ENCODE measurements around the gene CEP295NL. TPM values are rescaled to one million over a fixed set of nuclear protein-coding genes. Genes with fewer than 3 reads are reported as not detected.
A peak's percentile ranks its signal among the peaks of the same experiment; 100 is the strongest.
"Not testable (repeated sequence)": the region's sequence is repeated elsewhere in the genome, so short reads cannot be mapped to it uniquely, and the experiment has no call there.

The CEP295NL gene
- total and polyA plus RNA-seq, 4 donors, result 0.39 to 8.3 (median 4.9) TPM

GRCh38 chr17:78891406-78892061, 11.5 kb downstream of the CEP295NL start:
- TF ChIP-seq, protein P1, sequence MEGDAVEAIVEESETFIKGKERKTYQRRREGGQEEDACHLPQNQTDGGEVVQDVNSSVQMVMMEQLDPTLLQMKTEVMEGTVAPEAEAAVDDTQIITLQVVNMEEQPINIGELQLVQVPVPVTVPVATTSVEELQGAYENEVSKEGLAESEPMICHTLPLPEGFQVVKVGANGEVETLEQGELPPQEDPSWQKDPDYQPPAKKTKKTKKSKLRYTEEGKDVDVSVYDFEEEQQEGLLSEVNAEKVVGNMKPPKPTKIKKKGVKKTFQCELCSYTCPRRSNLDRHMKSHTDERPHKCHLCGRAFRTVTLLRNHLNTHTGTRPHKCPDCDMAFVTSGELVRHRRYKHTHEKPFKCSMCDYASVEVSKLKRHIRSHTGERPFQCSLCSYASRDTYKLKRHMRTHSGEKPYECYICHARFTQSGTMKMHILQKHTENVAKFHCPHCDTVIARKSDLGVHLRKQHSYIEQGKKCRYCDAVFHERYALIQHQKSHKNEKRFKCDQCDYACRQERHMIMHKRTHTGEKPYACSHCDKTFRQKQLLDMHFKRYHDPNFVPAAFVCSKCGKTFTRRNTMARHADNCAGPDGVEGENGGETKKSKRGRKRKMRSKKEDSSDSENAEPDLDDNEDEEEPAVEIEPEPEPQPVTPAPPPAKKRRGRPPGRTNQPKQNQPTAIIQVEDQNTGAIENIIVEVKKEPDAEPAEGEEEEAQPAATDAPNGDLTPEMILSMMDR (IDR thresholded peaks at IDR 0.05; ENCODE audit: control extremely low read depth, extremely low read depth), result no peak
- Histone ChIP-seq H3K27ac (ENCODE audit: low read depth in 1 of 2, low read length in 1 of 2) (peak overlapping the region in 1 of 2 donors; percentile 68), H3K4me1 (ENCODE audit: control insufficient read depth in 5 of 5, insufficient read depth in 5 of 5, low read length in 5 of 5) (peaks cover 0 to 9% (median 7%) of the 10 kb centered on the region in 5 donors), H3K36me3 (ENCODE audit: control insufficient read depth in 4 of 4, insufficient read depth in 4 of 4, low read length in 4 of 4) (peaks cover 0 to 11% (median 3%) of the 10 kb centered on the region in 4 donors), H3K27me3 (ENCODE audit: control insufficient read depth in 3 of 3, insufficient read depth in 3 of 3, low read length in 2 of 3) (no peaks in the 10 kb centered on the region), H3K9ac (ENCODE audit: insufficient read depth in 1 of 2, low read length in 2 of 2) (no peak overlapping the region), H3K9me3 (ENCODE audit: control insufficient read depth in 4 of 4, insufficient read depth in 3 of 4, low read length in 3 of 4) (no peaks in the 10 kb centered on the region), H3K4me3 (no peak overlapping the region)
- WGBS, 2 donors, result 59 to 70% methylated on average over 21 of the region's 21 CpGs
- ATAC-seq (ENCODE audit: insufficient read depth, low FRiP score) (peak; percentile 10), DNase-seq (no peak)

DNA sequence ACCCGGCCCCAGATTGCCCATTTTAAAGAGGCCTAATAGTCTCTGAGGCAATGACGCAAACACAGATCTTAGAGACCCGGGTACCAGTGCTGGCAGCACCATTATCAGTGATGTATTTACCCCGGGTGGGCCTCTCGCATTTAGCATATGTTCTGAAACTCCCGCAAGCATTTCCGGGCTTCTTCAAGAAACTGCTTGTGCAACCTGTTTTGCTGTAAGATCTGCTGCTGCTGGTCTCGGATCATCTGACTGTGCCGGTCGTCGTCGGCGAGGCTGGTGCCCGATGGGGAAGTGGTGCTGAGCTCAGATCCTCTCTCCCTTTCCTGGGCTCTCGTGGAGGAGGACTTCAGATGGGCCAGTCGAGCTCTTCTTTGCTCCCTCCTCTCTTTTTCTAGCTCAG, 12.5 kb downstream of the CEP295NL start:
- ATAC-seq (ENCODE audit: insufficient read depth, low FRiP score), result no peak
- Histone ChIP-seq H3K4me1 (ENCODE audit: control insufficient read depth in 5 of 5, insufficient read depth in 5 of 5, low read length in 5 of 5) (peaks cover 0 to 9% (median 2%) of the 10 kb centered on the region in 5 donors), H3K4me3 (no peak overlapping the region), H3K27me3 (ENCODE audit: control insufficient read depth in 3 of 3, insufficient read depth in 3 of 3, low read length in 2 of 3) (no peaks in the 10 kb centered on the region), H3K9me3 (ENCODE audit: control insufficient read depth in 4 of 4, insufficient read depth in 3 of 4, low read length in 3 of 4) (no peaks in the 10 kb centered on the region), H3K9ac (ENCODE audit: insufficient read depth in 1 of 2, low read length in 2 of 2) (no peak overlapping the region), H3K36me3 (ENCODE audit: control insufficient read depth in 4 of 4, insufficient read depth in 4 of 4, low read length in 4 of 4) (peaks cover 0 to 11% (median 3%) of the 10 kb centered on the region in 4 donors), H3K27ac (ENCODE audit: low read depth in 1 of 2, low read length in 1 of 2) (peak overlapping the region in 1 of 2 donors; percentile 61)
- TF ChIP-seq, protein P1 (IDR thresholded peaks at IDR 0.05; ENCODE audit: control extremely low read depth, extremely low read depth), result no peak
- DNase-seq, result peak in 2 of 3 donors; percentile 22 to 37
- 26 to 56% methylated on average over 16 of the region's 16 CpGs for WGBS, 2 donors

- 33 to 73% methylated on average over 11 of the region's 11 CpGs for WGBS, 2 donors
- Histone ChIP-seq H3K4me1 (ENCODE audit: control insufficient read depth in 5 of 5, insufficient read depth in 5 of 5, low read length in 5 of 5) (peaks cover 0 to 11% (median 0%) of the 10 kb centered on the region in 5 donors), H3K36me3 (ENCODE audit: control insufficient read depth in 4 of 4, insufficient read depth in 4 of 4, low read length in 4 of 4) (peaks cover 0 to 11% (median 3%) of the 10 kb centered on the region in 4 donors), H3K27ac (ENCODE audit: low read depth in 1 of 2, low read length in 1 of 2) (peak overlapping the region in 1 of 2 donors; percentile 61)
- H3K9ac ChIP-seq (ENCODE audit: insufficient read depth in 1 of 2, low read length in 2 of 2); ATAC-seq (ENCODE audit: insufficient read depth, low FRiP score); H3K4me3 ChIP-seq; H3K27me3 ChIP-seq (ENCODE audit: control insufficient read depth in 3 of 3, insufficient read depth in 3 of 3, low read length in 2 of 3); H3K9me3 ChIP-seq (ENCODE audit: control insufficient read depth in 4 of 4, insufficient read depth in 3 of 4, low read length in 3 of 4); DNase-seq: not testable (repeated sequence)
These were observed 12.9 kb downstream of the CEP295NL start for GRCh38 chr17:78890096-78890495.

- H3K36me3 ChIP-seq (ENCODE audit: control insufficient read depth in 4 of 4, insufficient read depth in 4 of 4, low read length in 4 of 4), result peaks cover 0 to 11% (median 3%) of the 10 kb centered on the region in 4 donors
- H3K4me1 ChIP-seq (ENCODE audit: control insufficient read depth in 5 of 5, insufficient read depth in 5 of 5, low read length in 5 of 5), result peaks cover 0 to 16% (median 3%) of the 10 kb centered on the region in 5 donors
- ATAC-seq (ENCODE audit: insufficient read depth, low FRiP score) (no peak), DNase-seq (no peak)
- H3K4me3 ChIP-seq, result no peak overlapping the region
- no peak overlapping the region for H3K27ac ChIP-seq (ENCODE audit: low read depth in 1 of 2, low read length in 1 of 2)
- 46 to 60% methylated on average over 8 of the region's 8 CpGs for WGBS, 2 donors
- no peaks in the 10 kb centered on the region for H3K9me3 ChIP-seq (ENCODE audit: control insufficient read depth in 4 of 4, insufficient read depth in 3 of 4, low read length in 3 of 4)
- no peaks in the 10 kb centered on the region for H3K27me3 ChIP-seq (ENCODE audit: control insufficient read depth in 3 of 3, insufficient read depth in 3 of 3, low read length in 2 of 3)
- TF ChIP-seq, protein P1 (IDR thresholded peaks at IDR 0.05; ENCODE audit: control extremely low read depth, extremely low read depth), result no peak
- H3K9ac ChIP-seq (ENCODE audit: insufficient read depth in 1 of 2, low read length in 2 of 2), result no peak overlapping the region
These were observed 13.5 kb downstream of the CEP295NL start for GRCh38 chr17:78889531-78889930.

Data from lung (tissue), 12 donors.